Measurements from ENCODE around the gene ERLIN1.

The ERLIN1 gene

DNA sequence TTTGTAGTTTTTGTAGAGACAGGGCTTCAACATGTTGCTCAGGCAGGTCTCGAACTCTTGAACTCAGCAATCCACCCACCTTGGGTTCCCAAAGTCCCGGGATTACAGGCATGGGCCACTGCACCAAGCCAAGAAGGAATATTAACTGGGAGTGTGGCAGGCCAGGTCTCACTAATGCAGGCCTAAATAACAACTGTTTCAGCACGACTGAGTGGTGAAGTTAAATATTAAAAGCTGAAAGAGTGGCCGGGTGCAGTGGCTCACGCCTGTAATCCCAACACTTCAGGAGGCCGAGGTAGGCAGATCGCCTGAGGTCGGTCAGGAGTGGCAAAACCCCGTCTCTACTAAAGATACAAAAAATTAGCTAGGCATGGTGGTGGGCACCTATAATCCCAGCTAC is 22.4 kb upstream of the ERLIN1 start:
- TF ChIP-seq, protein P1, sequence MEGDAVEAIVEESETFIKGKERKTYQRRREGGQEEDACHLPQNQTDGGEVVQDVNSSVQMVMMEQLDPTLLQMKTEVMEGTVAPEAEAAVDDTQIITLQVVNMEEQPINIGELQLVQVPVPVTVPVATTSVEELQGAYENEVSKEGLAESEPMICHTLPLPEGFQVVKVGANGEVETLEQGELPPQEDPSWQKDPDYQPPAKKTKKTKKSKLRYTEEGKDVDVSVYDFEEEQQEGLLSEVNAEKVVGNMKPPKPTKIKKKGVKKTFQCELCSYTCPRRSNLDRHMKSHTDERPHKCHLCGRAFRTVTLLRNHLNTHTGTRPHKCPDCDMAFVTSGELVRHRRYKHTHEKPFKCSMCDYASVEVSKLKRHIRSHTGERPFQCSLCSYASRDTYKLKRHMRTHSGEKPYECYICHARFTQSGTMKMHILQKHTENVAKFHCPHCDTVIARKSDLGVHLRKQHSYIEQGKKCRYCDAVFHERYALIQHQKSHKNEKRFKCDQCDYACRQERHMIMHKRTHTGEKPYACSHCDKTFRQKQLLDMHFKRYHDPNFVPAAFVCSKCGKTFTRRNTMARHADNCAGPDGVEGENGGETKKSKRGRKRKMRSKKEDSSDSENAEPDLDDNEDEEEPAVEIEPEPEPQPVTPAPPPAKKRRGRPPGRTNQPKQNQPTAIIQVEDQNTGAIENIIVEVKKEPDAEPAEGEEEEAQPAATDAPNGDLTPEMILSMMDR (IDR thresholded peaks at IDR 0.05; ENCODE audit: low read depth, low read length): no peak
- DNase-seq (ENCODE audit: extremely low read depth, low read depth): no peak

DNA sequence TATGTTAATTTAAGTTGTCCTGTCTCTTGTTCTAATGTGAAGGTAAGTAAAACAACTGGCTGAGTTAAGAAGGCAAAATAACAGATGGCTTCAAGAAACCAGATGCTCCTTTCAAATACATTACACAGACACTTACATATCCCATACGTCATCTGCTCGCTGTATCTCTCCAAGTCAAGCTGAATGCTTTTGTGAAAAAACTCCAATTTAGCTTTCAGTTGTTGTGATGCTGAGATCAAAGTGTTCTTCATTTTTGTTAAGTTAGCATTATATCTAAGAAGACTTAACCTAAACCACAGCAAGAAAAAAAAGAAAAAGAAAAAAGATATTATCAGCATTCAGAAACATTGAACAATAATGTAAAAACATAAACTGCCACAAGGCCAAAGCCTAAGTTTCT is 18.5 kb upstream of the ERLIN1 start:
- TF ChIP-seq, protein P1 (IDR thresholded peaks at IDR 0.05; ENCODE audit: low read depth, low read length): no peak
- DNase-seq (ENCODE audit: extremely low read depth, low read depth): no peak

DNA sequence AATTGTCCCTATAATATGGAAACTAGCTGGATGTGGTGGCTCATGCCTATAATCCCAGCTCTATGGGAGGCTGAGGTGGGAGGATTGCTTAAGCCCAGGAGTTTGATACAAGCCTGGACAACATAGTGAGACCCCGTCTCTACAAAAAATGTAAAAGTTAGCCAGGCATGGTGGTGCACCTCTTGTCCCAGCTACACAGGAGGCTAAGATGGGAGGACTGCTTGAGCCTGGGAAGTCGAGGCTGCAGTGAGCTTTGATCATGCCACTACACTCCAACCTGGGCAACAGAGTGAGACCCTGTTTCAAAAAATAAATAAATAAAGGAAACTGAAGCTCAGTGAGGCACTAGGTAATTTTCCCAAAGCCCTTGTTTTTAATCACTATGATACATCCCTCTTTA is 15.7 kb upstream of the ERLIN1 start:
- TF ChIP-seq, protein P1 (IDR thresholded peaks at IDR 0.05; ENCODE audit: low read depth, low read length): no peak
- no peak for DNase-seq (ENCODE audit: extremely low read depth, low read depth)

DNA sequence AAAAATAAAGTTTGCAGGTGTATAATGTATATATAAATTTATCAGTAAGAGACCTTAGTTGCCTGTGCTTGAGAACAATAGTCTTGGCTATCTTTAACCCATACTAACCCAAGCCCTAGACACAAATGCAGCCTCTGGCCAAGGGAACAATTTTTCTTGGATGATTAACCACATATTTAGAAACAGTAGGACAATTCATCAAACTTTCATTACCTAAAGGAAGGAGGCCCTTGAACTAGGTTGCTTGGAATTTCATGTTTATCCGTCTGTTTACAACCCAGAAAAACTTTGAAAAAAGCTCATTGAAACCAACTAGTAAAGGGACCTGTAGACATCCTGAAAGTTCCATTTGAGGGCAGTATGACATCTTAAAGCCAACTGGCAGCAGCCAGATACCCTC is 8.9 kb upstream of the ERLIN1 start:
- no peak for DNase-seq (ENCODE audit: extremely low read depth, low read depth)
- TF ChIP-seq, protein P1 (IDR thresholded peaks at IDR 0.05; ENCODE audit: low read depth, low read length): no peak

DNA sequence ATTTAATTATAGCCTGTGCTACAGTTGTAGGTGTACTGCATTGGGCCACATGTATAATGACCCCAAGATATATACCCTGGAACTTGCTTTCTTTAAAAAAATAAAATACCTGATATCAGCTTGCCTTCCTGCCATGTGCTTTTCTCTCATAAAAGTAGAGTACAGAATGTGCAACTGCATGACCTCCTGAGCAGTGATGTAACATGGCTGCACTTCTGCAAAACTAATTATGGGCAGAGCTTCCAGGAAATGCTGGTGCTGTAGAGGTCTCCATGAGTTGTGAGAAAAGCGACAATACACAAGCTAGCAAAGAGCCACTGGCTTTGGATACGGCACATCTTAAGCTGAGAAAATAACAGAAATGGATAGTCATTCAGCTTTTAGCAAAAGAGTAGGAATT is 6.5 kb upstream of the ERLIN1 start:
- DNase-seq (ENCODE audit: extremely low read depth, low read depth): no peak
- TF ChIP-seq, protein P1 (IDR thresholded peaks at IDR 0.05; ENCODE audit: low read depth, low read length): no peak

DNA sequence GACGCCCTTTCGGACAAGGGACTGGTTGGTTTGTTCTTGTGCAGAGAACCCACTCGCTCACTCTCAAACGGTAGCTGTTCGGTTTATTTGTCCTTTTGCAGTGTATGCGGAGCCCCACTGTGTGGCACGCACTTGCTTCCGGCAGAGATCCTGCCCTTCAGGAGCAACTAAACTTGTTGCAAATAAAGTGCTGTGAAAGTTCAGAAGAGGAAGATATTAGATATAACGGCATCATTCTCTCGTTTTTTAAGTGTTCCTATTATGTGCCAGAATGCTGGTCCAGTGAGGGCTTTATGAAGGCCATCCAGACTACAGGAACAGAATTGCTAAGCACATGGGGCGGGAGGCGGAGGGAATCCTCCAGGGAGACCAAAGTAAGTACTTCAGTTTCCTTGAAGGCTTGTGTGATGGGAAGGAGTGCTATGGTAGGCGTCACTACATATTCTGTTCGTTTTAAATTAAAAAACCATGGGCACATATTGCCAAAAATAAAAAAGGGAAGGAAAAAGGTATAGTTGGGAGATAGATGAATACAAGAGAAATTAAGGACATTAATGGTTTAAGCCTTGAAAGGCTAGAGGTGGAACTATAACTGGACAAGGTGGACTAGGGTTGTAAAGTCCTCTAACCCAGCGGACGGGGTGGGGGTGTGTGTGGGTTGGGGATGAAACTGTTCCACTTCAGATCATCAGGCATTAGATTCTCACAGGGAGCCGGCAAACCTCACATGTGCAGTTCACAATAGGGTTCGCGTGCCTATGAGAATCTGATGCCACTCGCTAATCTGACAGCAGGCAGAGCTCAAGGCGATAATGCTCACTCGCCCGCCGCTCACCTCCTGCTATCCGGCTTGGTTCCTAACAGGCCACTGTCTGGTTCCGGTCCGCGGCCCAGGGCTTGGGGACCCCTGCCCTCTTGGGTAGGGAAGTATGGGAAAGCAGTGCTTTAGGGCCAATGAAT is 704 bp upstream of the ERLIN1 start:
- TF ChIP-seq, protein P1 (IDR thresholded peaks at IDR 0.05; ENCODE audit: low read depth, low read length): no peak
- DNase-seq (ENCODE audit: extremely low read depth, low read depth): no peak

DNA sequence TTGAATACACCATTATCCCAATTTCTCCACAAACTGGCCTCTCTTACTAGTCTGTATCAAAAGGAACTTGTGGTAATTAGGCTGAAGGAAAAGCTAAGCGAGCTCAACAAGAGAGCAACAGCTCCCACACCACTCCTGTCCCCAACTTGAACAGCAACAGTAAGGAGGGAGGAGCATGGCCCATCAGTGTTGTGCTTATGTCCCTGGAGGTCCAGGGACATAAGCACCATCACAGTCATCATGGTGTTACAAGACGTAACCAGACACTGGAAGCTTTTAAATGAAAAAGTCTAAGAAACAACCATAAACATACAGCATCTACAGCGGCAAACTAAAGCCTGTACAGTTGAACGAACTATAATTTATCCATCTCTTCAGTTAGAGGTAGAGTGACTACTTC is 989 bp downstream of the ERLIN1 start:
- no peak for DNase-seq (ENCODE audit: extremely low read depth, low read depth)

More for the DNA sequence above, 989 bp downstream of the ERLIN1 start:
- TF ChIP-seq, protein P1 (IDR thresholded peaks at IDR 0.05; ENCODE audit: low read depth, low read length): no peak

All from AG09319 (cell line).